ENCODE data around the gene DUXA.
A peak's percentile ranks its signal among the peaks of the same experiment; 100 is the strongest.
"Not testable (repeated sequence)": the region's sequence is repeated elsewhere in the genome, so short reads cannot be mapped to it uniquely, and the experiment has no call there.

The DUXA gene

GRCh38 chr19:57167385-57167784 lies at the start of gene DUXA:
Gene DUXA (minus strand): TSS chr19:57167485. CDS start chr19:57167443, 42 bp downstream.
- DNase-seq: no peak

GRCh38 chr19:57212109-57212508 lies 44.8 kb upstream of the DUXA start:
- no peak for DNase-seq

- DNase-seq: no peak
Observed at GRCh38 chr19:57210381-57210780, 43.1 kb upstream of the DUXA start.

- no peak for DNase-seq
Observed at GRCh38 chr19:57202160-57202559, 34.9 kb upstream of the DUXA start.

GRCh38 chr19:57197874-57198273 lies 30.6 kb upstream of the DUXA start:
- DNase-seq: not testable (repeated sequence)

GRCh38 chr19:57192993-57193392 lies 25.7 kb upstream of the DUXA start:
- DNase-seq: no peak

GRCh38 chr19:57192077-57192420 lies 24.8 kb upstream of the DUXA start:
- no peak for DNase-seq

- DNase-seq: peak; percentile 89
Observed at GRCh38 chr19:57191141-57192076, 24.1 kb upstream of the DUXA start, which contains the start of gene ZNF264. Gene ZNF264 (plus strand): TSS chr19:57191500. CDS start chr19:57191914, 414 bp downstream.

- no peak for DNase-seq
Observed at GRCh38 chr19:57190301-57190700, 23.0 kb upstream of the DUXA start.

- peak; percentile 12 for DNase-seq
Observed at GRCh38 chr19:57171551-57172081, 4.3 kb upstream of the DUXA start.

GRCh38 chr19:57165846-57166245 lies 1.4 kb downstream of the DUXA start:
- DNase-seq: no peak

- DNase-seq: no peak
Observed at GRCh38 chr19:57161985-57162539, 5.2 kb downstream of the DUXA start.

GRCh38 chr19:57152921-57153320 lies 14.4 kb downstream of the DUXA start:
- no peak for DNase-seq

- no peak for DNase-seq
Observed at GRCh38 chr19:57141699-57142098, 25.6 kb downstream of the DUXA start.

- DNase-seq: no peak
Observed at GRCh38 chr19:57135797-57136196, 31.5 kb downstream of the DUXA start.

GRCh38 chr19:57127403-57127802 lies 39.9 kb downstream of the DUXA start:
- DNase-seq: not testable (repeated sequence)

GRCh38 chr19:57123882-57124281 lies 43.4 kb downstream of the DUXA start:
- DNase-seq: no peak

- no peak for DNase-seq
Observed at GRCh38 chr19:57118848-57119247, 48.4 kb downstream of the DUXA start.

GRCh38 chr19:57113501-57113900 lies 53.8 kb downstream of the DUXA start:
- not testable (repeated sequence) for DNase-seq

GRCh38 chr19:57111329-57111644 lies 56.0 kb downstream of the DUXA start:
- DNase-seq: no peak

- DNase-seq: no peak
Observed at GRCh38 chr19:57110592-57111328, 56.5 kb downstream of the DUXA start.

- no peak for DNase-seq
Observed at GRCh38 chr19:57106722-57107235, 60.5 kb downstream of the DUXA start.
